ENCODE measurements around the gene AUNIP.

- TF ChIP-seq CTCF (IDR thresholded peaks at IDR 0.05; ENCODE audit: borderline replicate concordance, extremely low read depth, low read length, poor library complexity, severe bottlenecking): no peak
- TF ChIP-seq EZH2 (IDR thresholded peaks at IDR 0.05; ENCODE audit: borderline replicate concordance, low read depth, low read length, severe bottlenecking): no peak
These were observed 54.9 kb downstream of the AUNIP start for GRCh38 chr1:25804244-25804963.
